ENCODE data around the gene SLC13A4. TPM values are rescaled to one million over a fixed set of nuclear protein-coding genes. Genes with fewer than 3 reads are reported as not detected.

The SLC13A4 gene
- total and polyA plus RNA-seq, 2 of the 13 experiments (the other 11 are each of a cell fraction or from before 2014, with no cell fraction given), result 0.04 TPM; not detected in 1

DNA sequence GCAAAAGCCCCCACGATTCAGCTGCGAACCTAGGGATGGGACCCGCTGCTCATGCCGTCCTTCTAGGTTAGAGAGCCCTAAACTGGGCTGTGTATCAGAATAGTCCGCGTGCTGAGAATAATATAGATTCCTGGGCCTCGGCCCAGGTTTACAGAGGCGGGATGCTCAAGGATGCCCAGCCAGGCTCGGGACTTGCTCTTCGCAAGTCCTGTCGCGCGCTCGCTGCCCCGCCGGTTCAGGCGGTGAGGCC, 65.9 kb downstream of the SLC13A4 start (continued):
- TF ChIP-seq, protein P1, sequence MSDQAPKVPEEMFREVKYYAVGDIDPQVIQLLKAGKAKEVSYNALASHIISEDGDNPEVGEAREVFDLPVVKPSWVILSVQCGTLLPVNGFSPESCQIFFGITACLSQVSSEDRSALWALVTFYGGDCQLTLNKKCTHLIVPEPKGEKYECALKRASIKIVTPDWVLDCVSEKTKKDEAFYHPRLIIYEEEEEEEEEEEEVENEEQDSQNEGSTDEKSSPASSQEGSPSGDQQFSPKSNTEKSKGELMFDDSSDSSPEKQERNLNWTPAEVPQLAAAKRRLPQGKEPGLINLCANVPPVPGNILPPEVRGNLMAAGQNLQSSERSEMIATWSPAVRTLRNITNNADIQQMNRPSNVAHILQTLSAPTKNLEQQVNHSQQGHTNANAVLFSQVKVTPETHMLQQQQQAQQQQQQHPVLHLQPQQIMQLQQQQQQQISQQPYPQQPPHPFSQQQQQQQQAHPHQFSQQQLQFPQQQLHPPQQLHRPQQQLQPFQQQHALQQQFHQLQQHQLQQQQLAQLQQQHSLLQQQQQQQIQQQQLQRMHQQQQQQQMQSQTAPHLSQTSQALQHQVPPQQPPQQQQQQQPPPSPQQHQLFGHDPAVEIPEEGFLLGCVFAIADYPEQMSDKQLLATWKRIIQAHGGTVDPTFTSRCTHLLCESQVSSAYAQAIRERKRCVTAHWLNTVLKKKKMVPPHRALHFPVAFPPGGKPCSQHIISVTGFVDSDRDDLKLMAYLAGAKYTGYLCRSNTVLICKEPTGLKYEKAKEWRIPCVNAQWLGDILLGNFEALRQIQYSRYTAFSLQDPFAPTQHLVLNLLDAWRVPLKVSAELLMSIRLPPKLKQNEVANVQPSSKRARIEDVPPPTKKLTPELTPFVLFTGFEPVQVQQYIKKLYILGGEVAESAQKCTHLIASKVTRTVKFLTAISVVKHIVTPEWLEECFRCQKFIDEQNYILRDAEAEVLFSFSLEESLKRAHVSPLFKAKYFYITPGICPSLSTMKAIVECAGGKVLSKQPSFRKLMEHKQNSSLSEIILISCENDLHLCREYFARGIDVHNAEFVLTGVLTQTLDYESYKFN (CRISPR knock-in tag; conservative IDR thresholded peaks at IDR 0.05), result no peak
- no peak for TF ChIP-seq TEAD2 (CRISPR knock-in tag; IDR thresholded peaks at IDR 0.05)
- no peak for TF ChIP-seq FOXO1 (CRISPR knock-in tag; IDR thresholded peaks at IDR 0.05)
- no peak for TF ChIP-seq ZNF678 (CRISPR knock-in tag; IDR thresholded peaks at IDR 0.05)
- TF ChIP-seq, protein P2, sequence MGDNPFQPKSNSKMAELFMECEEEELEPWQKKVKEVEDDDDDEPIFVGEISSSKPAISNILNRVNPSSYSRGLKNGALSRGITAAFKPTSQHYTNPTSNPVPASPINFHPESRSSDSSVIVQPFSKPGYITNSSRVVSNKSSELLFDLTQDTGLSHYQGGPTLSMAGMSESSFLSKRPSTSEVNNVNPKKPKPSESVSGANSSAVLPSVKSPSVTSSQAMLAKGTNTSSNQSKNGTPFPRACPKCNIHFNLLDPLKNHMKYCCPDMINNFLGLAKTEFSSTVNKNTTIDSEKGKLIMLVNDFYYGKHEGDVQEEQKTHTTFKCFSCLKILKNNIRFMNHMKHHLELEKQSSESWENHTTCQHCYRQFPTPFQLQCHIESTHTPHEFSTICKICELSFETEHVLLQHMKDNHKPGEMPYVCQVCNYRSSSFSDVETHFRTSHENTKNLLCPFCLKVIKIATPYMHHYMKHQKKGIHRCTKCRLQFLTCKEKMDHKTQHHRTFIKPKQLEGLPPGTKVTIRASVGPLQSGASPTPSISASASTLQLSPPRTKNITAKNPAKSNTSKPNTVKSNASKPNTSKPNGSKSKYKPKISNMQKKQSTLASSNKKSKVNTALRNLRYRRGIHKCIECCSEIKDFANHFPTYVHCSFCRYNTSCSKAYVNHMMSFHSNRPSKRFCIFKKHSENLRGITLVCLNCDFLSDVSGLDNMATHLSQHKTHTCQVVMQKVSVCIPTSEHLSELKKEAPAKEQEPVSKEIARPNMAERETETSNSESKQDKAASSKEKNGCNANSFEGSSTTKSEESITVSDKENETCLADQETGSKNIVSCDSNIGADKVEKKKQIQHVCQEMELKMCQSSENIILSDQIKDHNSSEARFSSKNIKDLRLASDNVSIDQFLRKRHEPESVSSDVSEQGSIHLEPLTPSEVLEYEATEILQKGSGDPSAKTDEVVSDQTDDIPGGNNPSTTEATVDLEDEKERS (CRISPR knock-in tag; IDR thresholded peaks at IDR 0.05), result no peak
- TF ChIP-seq BCL6 (CRISPR knock-in tag; IDR thresholded peaks at IDR 0.05), result no peak
- TF ChIP-seq HIVEP1 (CRISPR knock-in tag; IDR thresholded peaks at IDR 0.05), result no peak
- no peak for TF ChIP-seq NR2C2 (CRISPR knock-in tag; IDR thresholded peaks at IDR 0.05; ENCODE audit: borderline replicate concordance)
- TF ChIP-seq, protein P3, sequence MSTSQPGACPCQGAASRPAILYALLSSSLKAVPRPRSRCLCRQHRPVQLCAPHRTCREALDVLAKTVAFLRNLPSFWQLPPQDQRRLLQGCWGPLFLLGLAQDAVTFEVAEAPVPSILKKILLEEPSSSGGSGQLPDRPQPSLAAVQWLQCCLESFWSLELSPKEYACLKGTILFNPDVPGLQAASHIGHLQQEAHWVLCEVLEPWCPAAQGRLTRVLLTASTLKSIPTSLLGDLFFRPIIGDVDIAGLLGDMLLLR (CRISPR knock-in tag; IDR thresholded peaks at IDR 0.05), result no peak
- TF ChIP-seq RFX5 (IDR thresholded peaks at IDR 0.05; ENCODE audit: low read depth, low read length), result no peak
- TF ChIP-seq ZNF572 (CRISPR knock-in tag; IDR thresholded peaks at IDR 0.05), result no peak; the same call in 1 of the 2 replicates
- no peak for TF ChIP-seq NONO (IDR thresholded peaks at IDR 0.05)
- TF ChIP-seq NONO (CRISPR knock-in tag; conservative IDR thresholded peaks at IDR 0.05), result no peak
- TF ChIP-seq, protein P4, sequence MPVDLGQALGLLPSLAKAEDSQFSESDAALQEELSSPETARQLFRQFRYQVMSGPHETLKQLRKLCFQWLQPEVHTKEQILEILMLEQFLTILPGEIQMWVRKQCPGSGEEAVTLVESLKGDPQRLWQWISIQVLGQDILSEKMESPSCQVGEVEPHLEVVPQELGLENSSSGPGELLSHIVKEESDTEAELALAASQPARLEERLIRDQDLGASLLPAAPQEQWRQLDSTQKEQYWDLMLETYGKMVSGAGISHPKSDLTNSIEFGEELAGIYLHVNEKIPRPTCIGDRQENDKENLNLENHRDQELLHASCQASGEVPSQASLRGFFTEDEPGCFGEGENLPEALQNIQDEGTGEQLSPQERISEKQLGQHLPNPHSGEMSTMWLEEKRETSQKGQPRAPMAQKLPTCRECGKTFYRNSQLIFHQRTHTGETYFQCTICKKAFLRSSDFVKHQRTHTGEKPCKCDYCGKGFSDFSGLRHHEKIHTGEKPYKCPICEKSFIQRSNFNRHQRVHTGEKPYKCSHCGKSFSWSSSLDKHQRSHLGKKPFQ (CRISPR knock-in tag; IDR thresholded peaks at IDR 0.05; ENCODE audit: insufficient replicate concordance), result no peak
- TF ChIP-seq ZNF549 (CRISPR knock-in tag; IDR thresholded peaks at IDR 0.05), result no peak
- TF ChIP-seq STAG1 (CRISPR knock-in tag; IDR thresholded peaks at IDR 0.05), result no peak
- TF ChIP-seq, protein P5, sequence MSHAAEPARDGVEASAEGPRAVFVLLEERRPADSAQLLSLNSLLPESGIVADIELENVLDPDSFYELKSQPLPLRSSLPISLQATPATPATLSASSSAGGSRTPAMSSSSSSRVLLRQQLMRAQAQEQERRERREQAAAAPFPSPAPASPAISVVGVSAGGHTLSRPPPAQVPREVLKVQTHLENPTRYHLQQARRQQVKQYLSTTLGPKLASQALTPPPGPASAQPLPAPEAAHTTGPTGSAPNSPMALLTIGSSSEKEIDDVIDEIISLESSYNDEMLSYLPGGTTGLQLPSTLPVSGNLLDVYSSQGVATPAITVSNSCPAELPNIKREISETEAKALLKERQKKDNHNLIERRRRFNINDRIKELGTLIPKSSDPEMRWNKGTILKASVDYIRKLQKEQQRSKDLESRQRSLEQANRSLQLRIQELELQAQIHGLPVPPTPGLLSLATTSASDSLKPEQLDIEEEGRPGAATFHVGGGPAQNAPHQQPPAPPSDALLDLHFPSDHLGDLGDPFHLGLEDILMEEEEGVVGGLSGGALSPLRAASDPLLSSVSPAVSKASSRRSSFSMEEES (CRISPR knock-in tag; IDR thresholded peaks at IDR 0.05), result no peak
- peak; percentile 78; the same call in 1 of the 2 replicates for TF ChIP-seq ZNF431 (CRISPR knock-in tag; IDR thresholded peaks at IDR 0.05; ENCODE audit: borderline replicate concordance, low read depth)
- no peak for TF ChIP-seq TBL1XR1 (IDR thresholded peaks at IDR 0.05; ENCODE audit: borderline replicate concordance, low read length, partially characterized antibody)
- no peak for TF ChIP-seq MEF2D (CRISPR knock-in tag; IDR thresholded peaks at IDR 0.05)
- no peak; the same call in 1 of the 2 replicates for TF ChIP-seq ZNF768 (CRISPR knock-in tag; IDR thresholded peaks at IDR 0.05)
- TF ChIP-seq ETV5 (CRISPR knock-in tag; IDR thresholded peaks at IDR 0.05; ENCODE audit: borderline replicate concordance), result no peak
- no peak for TF ChIP-seq ZNF605 (CRISPR knock-in tag; IDR thresholded peaks at IDR 0.05)

Data from HepG2 (cell line).